ENCODE data around the gene DGUOK.
"Not testable (repeated sequence)": the region's sequence is repeated elsewhere in the genome, so short reads cannot be mapped to it uniquely, and the experiment has no call there.

The DGUOK gene

GRCh38 chr2:73926493-73927327 is at the start of gene DGUOK:
Gene DGUOK (plus strand): TSS chr2:73926880. CDS start chr2:73926911, 31 bp downstream.
- peak; percentile 96 for DNase-seq

- no peak for DNase-seq
Observed at GRCh38 chr2:73877071-73877802, 49.4 kb upstream of the DGUOK start.

GRCh38 chr2:73877984-73878383 is 48.7 kb upstream of the DGUOK start:
- DNase-seq: not testable (repeated sequence)

- no peak for DNase-seq
Observed at GRCh38 chr2:73885406-73885805, 41.3 kb upstream of the DGUOK start.

DNA sequence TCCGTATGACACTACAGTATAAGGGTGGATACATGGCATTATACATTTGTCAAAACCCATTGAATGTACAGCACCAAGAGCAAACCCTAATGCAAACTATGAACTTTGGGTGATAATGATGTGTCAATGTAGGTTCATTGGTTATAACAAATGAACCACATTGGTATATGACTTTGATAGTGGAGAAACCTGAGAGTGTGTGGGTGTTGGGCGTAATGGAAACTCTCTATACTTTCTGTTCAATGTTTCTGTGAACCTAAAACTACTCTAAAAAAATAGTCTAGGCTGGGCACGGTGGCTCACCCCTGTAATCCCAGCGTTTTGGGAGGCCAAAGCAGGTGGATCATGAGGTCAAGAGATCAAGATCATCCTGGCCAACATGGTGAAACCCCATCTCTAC is 40.3 kb upstream of the DGUOK start:
- no peak for DNase-seq

DNA sequence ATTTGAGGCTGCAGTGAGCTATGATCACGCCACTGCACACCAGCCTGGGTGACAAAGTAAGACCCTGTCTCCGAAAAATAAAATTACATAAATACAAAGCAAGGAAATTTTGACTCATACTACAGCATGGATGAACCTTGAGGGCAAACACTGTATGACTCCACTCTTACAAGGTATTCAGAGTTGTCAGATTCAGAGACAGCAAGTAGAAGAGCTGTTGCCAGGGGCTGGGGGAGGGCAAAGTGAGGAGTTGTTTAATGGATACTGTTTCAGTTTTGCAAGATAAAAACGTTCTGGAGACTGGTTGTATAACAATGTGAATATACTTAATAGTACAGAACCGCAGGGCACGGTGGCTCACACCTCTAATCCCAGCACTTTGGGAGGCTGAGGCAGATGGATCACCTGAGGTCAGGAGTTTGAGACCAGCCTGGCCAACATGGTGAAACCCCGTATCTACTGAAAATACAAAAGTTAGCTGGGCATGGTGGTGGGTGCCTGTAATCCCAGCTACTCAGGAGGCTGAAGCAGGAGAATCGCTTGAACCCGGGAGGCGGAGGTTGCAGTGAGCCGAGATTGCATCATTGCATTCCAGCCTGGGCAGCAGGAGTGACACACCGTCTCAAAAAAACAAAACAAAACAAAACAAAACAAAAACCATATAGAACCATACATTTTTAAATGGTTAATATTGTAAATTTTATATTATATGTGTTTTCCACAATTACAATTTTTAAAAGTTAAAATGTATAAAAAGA is 38.9 kb upstream of the DGUOK start:
- not testable (repeated sequence) for DNase-seq

GRCh38 chr2:73888388-73888787 is 38.3 kb upstream of the DGUOK start:
- no peak for DNase-seq

GRCh38 chr2:73889206-73889605 is 37.5 kb upstream of the DGUOK start:
- DNase-seq: no peak

DNA sequence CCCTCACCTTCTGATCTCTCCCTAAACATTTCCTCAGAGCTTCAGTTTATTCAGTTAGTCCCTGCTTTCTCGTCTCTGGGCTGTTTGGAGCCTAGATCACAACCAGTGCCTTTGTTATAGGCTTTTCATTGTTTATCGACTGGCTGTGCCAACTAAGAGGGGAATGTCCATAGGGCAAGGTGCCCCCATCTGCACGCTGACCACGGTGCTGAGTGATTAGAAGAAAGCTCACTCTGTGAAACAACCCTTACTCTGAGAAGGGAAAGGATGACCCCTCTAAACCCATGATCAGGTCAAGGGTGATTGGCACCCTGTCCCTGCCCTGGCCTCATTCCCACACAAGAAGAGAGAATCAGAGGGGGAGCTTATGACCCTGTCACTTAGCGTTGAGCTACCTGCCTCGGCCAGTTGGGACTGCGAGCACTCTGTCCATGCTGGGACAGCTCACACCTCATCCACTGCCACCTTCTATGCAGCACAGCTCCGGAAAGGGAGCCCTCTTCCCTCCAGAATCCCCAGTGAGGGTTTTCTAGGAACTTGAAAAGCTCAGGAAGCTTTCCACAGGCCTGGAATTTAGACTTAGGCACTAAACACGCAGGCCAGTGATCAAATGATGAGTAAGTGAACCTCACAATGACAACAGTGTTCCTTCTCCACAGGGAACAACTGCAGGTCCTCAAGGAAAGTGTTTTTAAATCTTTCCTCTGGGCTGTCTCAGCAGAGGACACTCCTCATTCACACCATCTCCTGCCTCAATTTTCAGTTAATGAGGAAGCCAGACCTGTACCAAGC is 36.2 kb upstream of the DGUOK start:
- no peak for DNase-seq

DNA sequence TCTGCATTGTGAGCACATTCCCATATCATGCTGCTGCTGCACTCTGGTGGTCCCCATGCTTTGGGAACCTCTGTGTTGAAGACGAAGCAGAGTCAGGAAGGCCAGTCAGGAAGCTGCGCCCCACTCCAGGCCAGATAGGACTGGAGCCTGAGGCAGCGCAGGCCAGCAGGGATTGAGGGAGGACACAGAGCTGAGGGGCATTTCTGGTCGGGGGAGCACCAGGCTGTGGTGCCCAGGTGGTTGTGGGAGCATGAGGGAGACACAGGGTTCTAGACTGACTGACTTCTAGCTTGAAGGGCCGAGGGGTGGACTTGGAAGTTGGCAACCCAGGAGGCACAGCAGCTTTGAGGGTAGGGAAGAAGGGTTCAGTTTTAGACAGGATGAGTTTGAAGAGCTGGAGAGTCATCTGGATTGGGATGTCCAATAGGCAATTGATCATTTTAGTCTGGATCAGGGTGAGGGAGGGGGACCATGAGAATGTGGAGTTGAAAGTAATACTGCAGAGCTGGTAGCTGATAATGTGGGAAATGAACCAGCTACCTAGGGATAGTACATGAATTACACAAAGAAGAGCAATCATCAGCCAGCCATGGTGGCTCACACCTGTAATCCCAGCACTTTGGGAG is 35.3 kb upstream of the DGUOK start:
- no peak for DNase-seq

GRCh38 chr2:73892631-73893329 is 33.9 kb upstream of the DGUOK start, which contains the start of gene ACTG2:
Gene ACTG2 (plus strand): TSS chr2:73893008. CDS start chr2:73901312, 8,304 bp downstream.
- DNase-seq: no peak

DNA sequence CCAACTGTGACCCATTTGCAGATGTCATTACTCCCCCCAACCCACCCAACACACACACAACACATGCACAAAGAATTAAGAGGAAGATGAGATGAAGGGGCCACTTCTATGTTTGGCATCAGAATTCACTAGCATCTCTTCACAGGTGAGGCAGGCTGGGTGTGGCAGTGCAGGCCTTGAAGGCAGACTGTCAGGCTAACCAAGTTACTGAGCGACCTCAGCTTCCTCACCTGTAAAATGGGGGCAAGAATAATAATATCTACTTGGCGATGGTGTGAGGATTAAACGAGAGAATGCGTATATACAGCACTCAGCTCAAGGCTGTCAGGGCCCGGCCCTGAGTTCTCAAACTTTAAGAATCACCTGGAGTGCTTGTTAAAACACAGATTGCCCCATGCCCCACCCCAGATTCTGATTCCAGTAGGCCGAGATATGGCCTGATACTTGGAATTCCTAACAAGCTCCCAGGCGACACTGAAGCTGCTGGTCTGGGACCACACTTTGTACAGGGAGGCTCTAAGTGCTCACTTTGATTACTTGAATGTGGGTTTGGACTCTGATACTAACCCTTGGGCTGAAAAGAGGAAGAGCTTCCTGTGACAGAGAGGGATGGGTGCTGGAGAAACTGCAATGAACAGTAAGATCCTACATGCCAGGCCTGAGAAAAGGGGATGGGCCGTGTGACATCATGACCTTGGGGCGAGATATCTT is 32.8 kb upstream of the DGUOK start:
- DNase-seq: no peak

GRCh38 chr2:73894475-73894850 is 32.2 kb upstream of the DGUOK start:
- no peak for DNase-seq

DNA sequence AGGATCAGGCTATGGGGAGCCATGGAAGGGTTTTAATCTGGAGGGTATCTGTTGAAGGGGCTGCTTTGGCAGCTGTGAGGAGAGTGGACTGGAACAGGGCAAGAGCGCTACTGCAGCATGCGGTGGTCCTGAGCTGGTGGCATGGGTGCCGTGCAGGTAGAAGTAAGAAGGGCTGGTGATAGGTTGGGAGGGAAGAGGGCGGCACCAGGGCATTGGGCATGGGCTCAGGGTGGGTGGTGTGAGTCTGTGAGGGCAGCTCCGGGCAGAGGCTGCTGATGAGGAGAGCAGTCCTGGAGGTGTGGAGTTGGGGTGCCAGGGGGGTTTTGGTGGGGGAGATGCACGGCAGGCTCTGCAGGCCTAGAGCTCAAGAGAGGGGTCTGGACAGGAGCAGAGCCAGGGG is 31.8 kb upstream of the DGUOK start:
- no peak for DNase-seq

GRCh38 chr2:73895473-73895872 is 31.2 kb upstream of the DGUOK start:
- DNase-seq: no peak

DNA sequence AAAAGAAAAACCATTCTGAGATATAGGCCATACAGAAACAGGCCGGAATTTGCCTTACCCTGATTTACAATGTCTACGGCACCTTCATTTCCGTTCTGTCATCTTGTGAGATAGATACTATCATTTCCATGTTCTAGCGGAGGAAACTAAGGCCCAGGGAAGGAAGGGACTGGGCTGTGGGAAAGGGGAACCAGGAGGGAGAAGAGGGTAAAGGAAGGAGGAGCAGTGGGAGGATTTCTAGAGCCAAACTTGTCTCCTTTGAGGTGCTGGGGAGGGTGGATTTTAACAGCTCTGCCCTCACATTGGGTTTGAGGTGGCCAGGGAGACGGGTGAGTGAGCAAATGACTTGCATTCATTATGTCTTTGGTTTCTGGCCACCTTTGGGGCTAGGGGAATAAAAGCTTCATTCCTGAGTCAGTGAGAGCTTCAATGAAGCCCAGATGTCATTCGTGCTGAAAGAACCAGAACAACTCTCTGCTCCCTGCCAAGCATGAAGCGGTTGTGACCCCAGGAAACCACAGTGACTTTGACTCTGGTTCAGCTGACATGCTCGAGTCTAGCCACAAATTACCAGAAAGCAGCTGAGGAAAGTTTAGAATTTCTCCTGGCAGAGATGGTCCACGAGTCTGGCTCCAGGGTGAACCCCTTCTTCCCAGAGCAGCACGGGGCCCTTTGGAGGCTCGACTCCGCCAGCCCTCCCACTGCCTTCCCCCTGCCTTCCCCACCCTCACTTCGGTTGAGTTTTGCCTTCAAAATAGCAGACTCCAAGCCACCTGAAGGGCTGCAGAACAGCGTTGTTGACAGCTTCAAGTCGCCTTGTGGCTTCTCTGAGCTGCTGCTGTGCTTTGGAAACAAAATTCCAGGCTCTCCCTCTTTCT is 30.1 kb upstream of the DGUOK start:
- no peak for DNase-seq

DNA sequence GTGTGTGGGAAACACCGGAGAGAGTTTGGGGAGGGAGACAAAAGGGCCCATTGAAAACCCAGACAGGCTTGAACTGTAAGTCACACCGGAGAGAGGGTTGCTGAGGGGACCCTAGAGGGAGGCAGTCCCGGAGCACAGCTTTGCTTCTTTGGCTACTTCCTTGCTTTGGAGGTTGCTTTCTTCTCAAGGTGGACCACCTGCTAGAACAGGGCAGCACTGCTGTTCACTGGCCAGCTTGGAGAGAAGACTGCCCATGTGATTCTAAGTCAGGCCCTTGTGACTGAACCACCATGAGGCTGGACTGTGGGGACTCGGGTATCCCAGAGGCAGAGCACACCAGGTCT is 29.5 kb upstream of the DGUOK start:
- no peak for DNase-seq

DNA sequence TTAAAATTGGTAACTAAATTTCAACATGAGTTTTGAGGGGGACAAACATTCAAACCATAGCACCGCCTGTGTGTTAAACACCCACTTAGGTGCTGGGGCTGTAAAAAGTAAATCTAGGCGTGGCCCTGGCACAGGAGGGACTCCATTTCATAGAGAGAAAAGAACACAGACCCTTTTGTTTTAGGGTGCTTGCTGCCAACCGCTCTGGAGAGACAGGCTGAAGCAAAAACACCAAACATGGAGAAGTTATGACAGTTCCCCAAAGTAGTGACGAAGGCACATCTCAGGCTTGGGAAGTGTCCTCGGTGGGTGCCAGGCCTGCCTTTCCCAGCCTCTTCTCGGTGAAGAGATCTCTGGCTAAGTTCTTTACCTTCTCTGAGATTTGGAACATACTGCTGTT is 28.7 kb upstream of the DGUOK start:
- no peak for DNase-seq

DNA sequence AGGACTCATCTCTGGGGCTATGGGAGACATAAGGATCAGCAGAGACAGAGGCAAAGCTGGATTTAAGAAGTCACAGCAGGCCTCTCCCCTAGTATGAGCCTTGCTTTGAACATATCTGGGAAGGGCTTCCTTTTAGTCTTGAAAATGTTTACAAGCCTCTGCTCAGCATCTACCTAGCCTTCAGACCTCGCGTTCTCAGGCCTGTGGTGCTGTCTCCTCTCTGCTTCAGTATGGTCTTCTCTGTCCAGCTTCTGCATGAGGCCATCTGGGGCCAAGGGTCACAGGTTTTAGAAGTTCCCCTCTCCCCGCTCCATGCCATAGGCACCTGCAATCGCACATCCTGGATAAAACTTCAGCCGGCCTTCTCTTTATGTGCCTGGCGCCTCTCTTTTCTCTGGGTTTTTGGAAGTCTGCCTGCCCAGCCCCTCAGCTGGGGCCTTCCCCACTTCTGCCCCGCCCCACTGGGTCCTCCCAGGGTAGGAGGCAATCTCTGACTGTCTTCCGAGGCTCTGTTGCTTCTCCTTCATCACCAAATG is 26.8 kb upstream of the DGUOK start:
- no peak for DNase-seq

- DNase-seq: no peak
Observed at GRCh38 chr2:73901143-73901542, 25.5 kb upstream of the DGUOK start.
